ENCODE data around the gene HYAL3.

- TF ChIP-seq POLR2A (IDR thresholded peaks at IDR 0.05; ENCODE audit: insufficient read depth in 1 of 2, low read depth in 2 of 2, low read length in 2 of 2) (no peak), SETDB1 (CRISPR knock-in tag; IDR thresholded peaks at IDR 0.05; ENCODE audit: borderline replicate concordance) (no peak), ZNF576 (CRISPR knock-in tag; IDR thresholded peaks at IDR 0.05) (no peak), CREB1 (IDR thresholded peaks at IDR 0.05) (no peak), CREB1 (CRISPR knock-in tag; IDR thresholded peaks at IDR 0.05) (no peak), REXO4 (CRISPR knock-in tag; IDR thresholded peaks at IDR 0.05; ENCODE audit: borderline replicate concordance) (no peak), ZKSCAN8 (CRISPR knock-in tag; IDR thresholded peaks at IDR 0.05; ENCODE audit: borderline replicate concordance) (no peak), RAD21 (CRISPR knock-in tag; IDR thresholded peaks at IDR 0.05) (no peak), ZNF335 (CRISPR knock-in tag; IDR thresholded peaks at IDR 0.05) (no peak), KDM1A (CRISPR knock-in tag; IDR thresholded peaks at IDR 0.05) (no peak), ZNF513 (CRISPR knock-in tag; conservative IDR thresholded peaks at IDR 0.05) (no peak), ZNF629 (CRISPR knock-in tag; conservative IDR thresholded peaks at IDR 0.05) (no peak), ATF5 (CRISPR knock-in tag; IDR thresholded peaks at IDR 0.05; ENCODE audit: low read depth) (no peak)
Measured at GRCh38 chr3:50323092-50323600, 23.9 kb upstream of the HYAL3 start.
